ENCODE measurements around the gene PC.

DNA sequence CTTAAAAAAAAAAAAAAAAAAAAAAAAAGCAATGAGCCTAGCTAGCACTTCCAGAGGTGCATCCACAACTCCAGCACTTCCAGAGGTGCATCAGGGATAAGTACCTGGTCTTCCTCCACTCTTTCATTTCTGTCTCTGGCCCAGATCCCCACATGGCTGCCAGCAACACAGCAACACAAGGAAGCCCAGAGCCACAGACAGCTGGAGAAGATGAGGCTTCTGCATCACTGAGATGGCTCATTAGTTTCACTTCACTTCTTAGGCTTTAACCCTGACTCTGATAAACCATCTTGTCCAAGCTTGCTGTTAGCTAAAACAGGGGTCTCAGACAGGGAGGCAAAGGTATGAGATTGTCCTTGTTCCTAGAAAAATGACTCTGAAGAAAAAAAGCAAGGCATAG is 35.6 kb downstream of the PC start:
- TF ChIP-seq CTCF (IDR thresholded peaks at IDR 0.05) = no peak
- TF ChIP-seq EP300 (IDR thresholded peaks at IDR 0.05) = no peak
